ENCODE data around the gene WDR48.

- no peak for TF ChIP-seq CTCF (conservative IDR thresholded peaks at IDR 0.05; ENCODE audit: low read depth in 2 of 2)
- TF ChIP-seq REST (IDR thresholded peaks at IDR 0.05; ENCODE audit: unreplicated experiment) = no peak
- TF ChIP-seq EZH2 (IDR thresholded peaks at IDR 0.05; ENCODE audit: low read depth, unreplicated experiment) = no peak
- no peak for TF ChIP-seq CREB1 (CRISPR knock-in tag; IDR thresholded peaks at IDR 0.05; ENCODE audit: low read depth)
- TF ChIP-seq POLR2AphosphoS5 (IDR thresholded peaks at IDR 0.05; ENCODE audit: low read depth) = no peak
- TF ChIP-seq JUNB (IDR thresholded peaks at IDR 0.05; ENCODE audit: unreplicated experiment) = no peak
- no peak for TF ChIP-seq NANOG (IDR thresholded peaks at IDR 0.05; ENCODE audit: borderline replicate concordance)
- TF ChIP-seq EZH2phosphoT487 (IDR thresholded peaks at IDR 0.05; ENCODE audit: unreplicated experiment) = no peak
- no peak for TF ChIP-seq ZNF114 (CRISPR knock-in tag; IDR thresholded peaks at IDR 0.05)
- no peak for TF ChIP-seq ZNF331 (CRISPR knock-in tag; IDR thresholded peaks at IDR 0.05; ENCODE audit: low read depth)
These were observed 44.0 kb downstream of the WDR48 start for GRCh38 chr3:39095778-39096177.

Measured in GM23338 (cell line).